ENCODE data around the gene CCDC24.

DNA sequence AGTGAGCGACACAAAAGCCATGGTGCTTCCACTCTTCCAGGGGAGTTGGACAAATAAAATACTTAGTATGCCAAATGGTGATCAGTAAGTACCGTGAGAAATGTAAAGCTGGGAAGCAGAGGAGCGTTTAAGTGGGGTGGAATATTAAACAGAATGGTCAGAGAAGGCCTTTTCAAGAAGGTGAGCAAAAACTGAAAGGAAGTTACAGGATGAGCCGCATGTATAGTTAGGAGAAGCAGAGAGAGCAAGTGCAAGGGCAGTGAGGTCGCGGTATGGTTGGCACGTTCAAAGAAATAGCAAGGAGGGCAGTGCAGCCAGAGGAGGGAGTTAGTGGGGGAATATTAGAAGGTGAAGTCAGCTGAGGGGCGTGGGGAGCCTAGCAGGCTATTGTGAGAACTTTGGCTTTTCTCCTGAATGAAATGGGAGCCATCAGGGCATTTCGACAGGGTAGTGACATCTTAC is 17.4 kb upstream of the CCDC24 start:
- TF ChIP-seq, protein P1, sequence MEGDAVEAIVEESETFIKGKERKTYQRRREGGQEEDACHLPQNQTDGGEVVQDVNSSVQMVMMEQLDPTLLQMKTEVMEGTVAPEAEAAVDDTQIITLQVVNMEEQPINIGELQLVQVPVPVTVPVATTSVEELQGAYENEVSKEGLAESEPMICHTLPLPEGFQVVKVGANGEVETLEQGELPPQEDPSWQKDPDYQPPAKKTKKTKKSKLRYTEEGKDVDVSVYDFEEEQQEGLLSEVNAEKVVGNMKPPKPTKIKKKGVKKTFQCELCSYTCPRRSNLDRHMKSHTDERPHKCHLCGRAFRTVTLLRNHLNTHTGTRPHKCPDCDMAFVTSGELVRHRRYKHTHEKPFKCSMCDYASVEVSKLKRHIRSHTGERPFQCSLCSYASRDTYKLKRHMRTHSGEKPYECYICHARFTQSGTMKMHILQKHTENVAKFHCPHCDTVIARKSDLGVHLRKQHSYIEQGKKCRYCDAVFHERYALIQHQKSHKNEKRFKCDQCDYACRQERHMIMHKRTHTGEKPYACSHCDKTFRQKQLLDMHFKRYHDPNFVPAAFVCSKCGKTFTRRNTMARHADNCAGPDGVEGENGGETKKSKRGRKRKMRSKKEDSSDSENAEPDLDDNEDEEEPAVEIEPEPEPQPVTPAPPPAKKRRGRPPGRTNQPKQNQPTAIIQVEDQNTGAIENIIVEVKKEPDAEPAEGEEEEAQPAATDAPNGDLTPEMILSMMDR (IDR thresholded peaks at IDR 0.05; ENCODE audit: extremely low read depth in 1 of 2, insufficient read depth in 1 of 2, low read depth in 1 of 2, low read length in 2 of 2), result no peak
- TF ChIP-seq EZH2 (IDR thresholded peaks at IDR 0.05; ENCODE audit: borderline replicate concordance, low read depth, low read length, severe bottlenecking), result no peak
- no peak for TF ChIP-seq POLR2A (IDR thresholded peaks at IDR 0.05; ENCODE audit: low read depth, low read length)
- TF ChIP-seq, protein P2, sequence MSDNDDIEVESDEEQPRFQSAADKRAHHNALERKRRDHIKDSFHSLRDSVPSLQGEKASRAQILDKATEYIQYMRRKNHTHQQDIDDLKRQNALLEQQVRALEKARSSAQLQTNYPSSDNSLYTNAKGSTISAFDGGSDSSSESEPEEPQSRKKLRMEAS (IDR thresholded peaks at IDR 0.05; ENCODE audit: insufficient read depth, insufficient read length), result no peak
- no peak for TF ChIP-seq POLR2AphosphoS5 (IDR thresholded peaks at IDR 0.05; ENCODE audit: insufficient read depth, low read depth, low read length)
- TF ChIP-seq JUN (IDR thresholded peaks at IDR 0.05; ENCODE audit: borderline replicate concordance, insufficient read depth, insufficient read length, low read depth), result no peak
- TF ChIP-seq FOS (IDR thresholded peaks at IDR 0.05; ENCODE audit: borderline replicate concordance, insufficient read depth, low read length), result no peak
- TF ChIP-seq MYC (IDR thresholded peaks at IDR 0.05; ENCODE audit: low read depth, low read length), result no peak

All from endothelial cell of umbilical vein (primary cell).